C4-2B (cell line): ENCODE results near the gene TNFAIP2.

ENCODE experiments used
- ZFX ChIP-seq: fragments of 450-650 bp; IDR thresholded peaks from 2 replicates; pipeline ENCODE4 v1.6.1; 2017
- TF ChIP-seq, protein P1 (sequence below): fragments of 450-650 bp; conservative IDR thresholded peaks from 2 replicates; pipeline ENCODE4 v1.5.1; 2017; ENCODE audit warnings: mild to moderate bottlenecking

DNA sequence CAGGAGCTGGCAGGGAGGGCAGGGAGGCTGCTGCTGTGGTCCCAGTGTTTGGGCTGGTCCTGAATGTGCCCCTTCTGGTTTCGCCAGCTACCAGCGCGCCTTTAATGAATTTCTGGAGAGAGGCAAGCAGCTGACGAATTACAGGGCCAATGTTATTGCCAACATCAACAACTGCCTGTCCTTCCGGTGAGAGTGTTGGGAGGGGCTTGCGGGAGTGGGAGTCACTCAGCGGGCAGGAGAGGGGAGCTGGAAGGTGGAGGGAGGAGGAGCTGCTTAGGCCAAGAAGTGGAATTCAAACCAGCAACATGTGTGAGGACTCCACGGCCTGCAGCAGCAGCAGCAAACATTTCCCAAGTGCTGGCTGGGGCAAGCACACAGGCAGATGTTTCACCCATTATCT is 7.7 kb downstream of the TNFAIP2 start:
- TF ChIP-seq, protein P1, sequence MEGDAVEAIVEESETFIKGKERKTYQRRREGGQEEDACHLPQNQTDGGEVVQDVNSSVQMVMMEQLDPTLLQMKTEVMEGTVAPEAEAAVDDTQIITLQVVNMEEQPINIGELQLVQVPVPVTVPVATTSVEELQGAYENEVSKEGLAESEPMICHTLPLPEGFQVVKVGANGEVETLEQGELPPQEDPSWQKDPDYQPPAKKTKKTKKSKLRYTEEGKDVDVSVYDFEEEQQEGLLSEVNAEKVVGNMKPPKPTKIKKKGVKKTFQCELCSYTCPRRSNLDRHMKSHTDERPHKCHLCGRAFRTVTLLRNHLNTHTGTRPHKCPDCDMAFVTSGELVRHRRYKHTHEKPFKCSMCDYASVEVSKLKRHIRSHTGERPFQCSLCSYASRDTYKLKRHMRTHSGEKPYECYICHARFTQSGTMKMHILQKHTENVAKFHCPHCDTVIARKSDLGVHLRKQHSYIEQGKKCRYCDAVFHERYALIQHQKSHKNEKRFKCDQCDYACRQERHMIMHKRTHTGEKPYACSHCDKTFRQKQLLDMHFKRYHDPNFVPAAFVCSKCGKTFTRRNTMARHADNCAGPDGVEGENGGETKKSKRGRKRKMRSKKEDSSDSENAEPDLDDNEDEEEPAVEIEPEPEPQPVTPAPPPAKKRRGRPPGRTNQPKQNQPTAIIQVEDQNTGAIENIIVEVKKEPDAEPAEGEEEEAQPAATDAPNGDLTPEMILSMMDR, result no peak
- TF ChIP-seq ZFX, result no peak
